Colonic mucosa (tissue), 4 donors: ENCODE data around the gene COX7A2L. TPM values are rescaled to one million over a fixed set of nuclear protein-coding genes. Genes with fewer than 3 reads are reported as not detected.

Experiments
- DNase-seq: peaks from one replicate; pipeline ENCODE4 v3.0.0-alpha.2; 2020
- H3K27ac ChIP-seq: fragments of 200-600 bp; one replicate; pipeline ENCODE4 v1.8.0; 2021
- H3K27me3 ChIP-seq: fragments of 200-600 bp; one replicate; pipeline ENCODE4 v1.8.0; 2021
- H3K36me3 ChIP-seq: fragments of 200-600 bp; one replicate; pipeline ENCODE4 v1.8.0; 2021
- H3K4me1 ChIP-seq: fragments of 200-600 bp; one replicate; pipeline ENCODE4 v1.8.0; 2021; ENCODE audit warnings: mild to moderate bottlenecking
- H3K4me3 ChIP-seq: fragments of 200-600 bp; one replicate; pipeline ENCODE4 v1.8.0; 2021
- H3K9ac ChIP-seq, 2 donors: one replicate each; pipeline ENCODE4 v1.7.0; 2013; ENCODE audit warnings: control low read depth in 2 of 2, low read depth in 2 of 2, low read length in 2 of 2
- H3K9me3 ChIP-seq: fragments of 200-600 bp; one replicate; pipeline ENCODE4 v1.8.0; 2021
- CTCF ChIP-seq: fragments of 200-600 bp; IDR thresholded peaks from one replicate; pipeline ENCODE4 v1.8.0; 2022; ENCODE audit warnings: antibody characterized with exemption, mild to moderate bottlenecking
- intact Hi-C: fragments of 100-400 bp; cut with DNase I; formaldehyde crosslinking; loops from one replicate; pipeline ENCODE4 v1.14.1; 2022
- total RNA-seq, 2 donors: library from RNA; stranded (reverse); fragmentation: NEBNext Ultra II Directional in 1 of 2; extraction: Animal tissue kit (Norgen Biotek cat#: 25700) in 1 of 2; gene quantifications; one replicate each; pipeline ENCODE4 v1.2.1, GENCODE V29; 2021
- donor health status: healthy.
- donor health status: DM: no; HTN: no; CAD: no.
- donor health status: DM: no; HTN: no; CAD: no.

Gene COX7A2L
- total RNA-seq, 2 donors from 2014 or later, result 128 to 131 TPM

- Histone ChIP-seq H3K4me1 (peaks cover 3% of the 10 kb centered on the region), H3K4me3 (no peak overlapping the region), H3K27me3 (no peaks in the 10 kb centered on the region), H3K9ac (peak overlapping the region in 1 of 2 donors; percentile 12), H3K9me3 (no peaks in the 10 kb centered on the region), H3K27ac (peak overlapping the region; percentile 66), H3K36me3 (no peaks in the 10 kb centered on the region)
- intact Hi-C loops, result loop anchor here (10.0 kb wide), 1 partner anchor 275 kb away; no protein-coding TSS in a partner anchor
- no peak for DNase-seq
- TF ChIP-seq CTCF, result no peak
Observed at GRCh38 chr2:42369532-42370229, 8.7 kb upstream of the COX7A2L start.

GRCh38 chr2:42368817-42369531 is 8.0 kb upstream of the COX7A2L start:
- H3K4me1 ChIP-seq, result peaks cover 3% of the 10 kb centered on the region
- intact Hi-C loops, result loop anchor here (10.0 kb wide), 1 partner anchor 274 kb away; no protein-coding TSS in a partner anchor

GRCh38 chr2:42367835-42368234 is 6.8 kb upstream of the COX7A2L start:
- Histone ChIP-seq H3K27me3 (no peaks in the 10 kb centered on the region), H3K4me3 (no peak overlapping the region), H3K27ac (peak overlapping the region; percentile 66), H3K36me3 (no peaks in the 10 kb centered on the region), H3K9me3 (no peaks in the 10 kb centered on the region), H3K9ac (peak overlapping the region in 1 of 2 donors; percentile 52), H3K4me1 (peaks cover 3% of the 10 kb centered on the region)
- DNase-seq, result no peak
- intact Hi-C loops, result loop anchor here (10.0 kb wide), 1 partner anchor 273 kb away; no protein-coding TSS in a partner anchor
- no peak for TF ChIP-seq CTCF

More at GRCh38 chr2:42368817-42369531, 8.0 kb upstream of the COX7A2L start:
- no peak overlapping the region for H3K4me3 ChIP-seq
- peak; percentile 86 for DNase-seq
- H3K27me3 ChIP-seq, result no peaks in the 10 kb centered on the region
- H3K9ac ChIP-seq, result peak overlapping the region in 1 of 2 donors; percentile 52
- no peaks in the 10 kb centered on the region for H3K36me3 ChIP-seq
- no peaks in the 10 kb centered on the region for H3K9me3 ChIP-seq
- no peak for TF ChIP-seq CTCF
- H3K27ac ChIP-seq, result peak overlapping the region; percentile 66

GRCh38 chr2:42366411-42366810 is 5.4 kb upstream of the COX7A2L start:
- Histone ChIP-seq H3K4me3 (no peak overlapping the region), H3K4me1 (peaks cover 9% of the 10 kb centered on the region), H3K27me3 (no peaks in the 10 kb centered on the region), H3K36me3 (no peaks in the 10 kb centered on the region), H3K9me3 (no peaks in the 10 kb centered on the region), H3K9ac (no peak overlapping the region), H3K27ac (no peak overlapping the region)
- intact Hi-C loops, result loop anchor here (10.0 kb wide), 1 partner anchor 272 kb away; no protein-coding TSS in a partner anchor
- no peak for TF ChIP-seq CTCF
- DNase-seq, result no peak

- Histone ChIP-seq H3K9ac (no peak overlapping the region), H3K36me3 (no peaks in the 10 kb centered on the region), H3K27me3 (no peaks in the 10 kb centered on the region), H3K27ac (no peak overlapping the region), H3K4me3 (no peak overlapping the region), H3K9me3 (no peaks in the 10 kb centered on the region), H3K4me1 (peaks cover 9% of the 10 kb centered on the region)
- DNase-seq, result peak; percentile 11
- no peak for TF ChIP-seq CTCF
- intact Hi-C loops, result loop anchor here (10.0 kb wide), 1 partner anchor 270 kb away; no protein-coding TSS in a partner anchor
Observed at GRCh38 chr2:42364658-42365057, 3.6 kb upstream of the COX7A2L start.
